Neural cell (in vitro differentiated cells): ENCODE data around the gene C14orf180.

ENCODE experiments used
- EZH2 ChIP-seq: fragments of 200-600, 300-800 bp; shearing (Covaris generic), sonication (generic); IDR thresholded peaks from 2 replicates; pipeline ENCODE4 v1.6.1; 2014; ENCODE audit warnings: antibody characterized with exemption, low read length, borderline replicate concordance, mild to moderate bottlenecking; ENCODE audit not compliant: insufficient read depth, poor library complexity, severe bottlenecking
- POLR2AphosphoS5 ChIP-seq: IDR thresholded peaks from 2 replicates; pipeline ENCODE4 v1.6.1; 2012
- RAD21 ChIP-seq: fragments of 450-650 bp; conservative IDR thresholded peaks from 2 replicates; pipeline ENCODE4 v1.6.1; 2014; ENCODE audit warnings: antibody characterized with exemption, mild to moderate bottlenecking, moderate library complexity
- TF ChIP-seq, protein P1 (sequence below): fragments of 450-650 bp; IDR thresholded peaks from 2 replicates; pipeline ENCODE4 v1.5.1; 2014; ENCODE audit warnings: antibody characterized with exemption, mild to moderate bottlenecking, moderate library complexity; ENCODE audit not compliant: poor library complexity, severe bottlenecking
- TF ChIP-seq, protein P2 (sequence below): IDR thresholded peaks from 2 replicates; pipeline ENCODE4 v1.6.1; 2012; ENCODE audit warnings: borderline replicate concordance

DNA sequence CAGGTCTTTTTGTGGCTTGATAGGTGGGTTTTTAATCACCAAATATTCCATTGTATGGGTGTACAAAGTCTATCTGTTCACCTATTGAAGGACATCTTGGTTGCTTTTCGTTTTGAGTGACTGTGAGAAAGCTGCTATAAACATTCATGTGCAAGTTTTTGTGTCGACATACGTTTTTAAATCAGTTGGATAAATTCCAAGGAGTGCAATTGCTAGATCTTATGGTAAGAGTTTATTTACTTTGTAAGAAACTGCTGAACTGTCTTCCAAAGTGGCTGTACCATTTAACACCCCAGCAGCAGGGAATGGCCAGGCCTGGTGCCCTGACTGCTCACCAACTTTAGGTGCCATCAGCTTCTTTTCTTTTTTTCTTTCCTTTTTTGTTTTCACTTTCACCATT lies 45.5 kb upstream of the C14orf180 start:
- TF ChIP-seq, protein P1, sequence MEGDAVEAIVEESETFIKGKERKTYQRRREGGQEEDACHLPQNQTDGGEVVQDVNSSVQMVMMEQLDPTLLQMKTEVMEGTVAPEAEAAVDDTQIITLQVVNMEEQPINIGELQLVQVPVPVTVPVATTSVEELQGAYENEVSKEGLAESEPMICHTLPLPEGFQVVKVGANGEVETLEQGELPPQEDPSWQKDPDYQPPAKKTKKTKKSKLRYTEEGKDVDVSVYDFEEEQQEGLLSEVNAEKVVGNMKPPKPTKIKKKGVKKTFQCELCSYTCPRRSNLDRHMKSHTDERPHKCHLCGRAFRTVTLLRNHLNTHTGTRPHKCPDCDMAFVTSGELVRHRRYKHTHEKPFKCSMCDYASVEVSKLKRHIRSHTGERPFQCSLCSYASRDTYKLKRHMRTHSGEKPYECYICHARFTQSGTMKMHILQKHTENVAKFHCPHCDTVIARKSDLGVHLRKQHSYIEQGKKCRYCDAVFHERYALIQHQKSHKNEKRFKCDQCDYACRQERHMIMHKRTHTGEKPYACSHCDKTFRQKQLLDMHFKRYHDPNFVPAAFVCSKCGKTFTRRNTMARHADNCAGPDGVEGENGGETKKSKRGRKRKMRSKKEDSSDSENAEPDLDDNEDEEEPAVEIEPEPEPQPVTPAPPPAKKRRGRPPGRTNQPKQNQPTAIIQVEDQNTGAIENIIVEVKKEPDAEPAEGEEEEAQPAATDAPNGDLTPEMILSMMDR = no peak
- TF ChIP-seq, protein P2, sequence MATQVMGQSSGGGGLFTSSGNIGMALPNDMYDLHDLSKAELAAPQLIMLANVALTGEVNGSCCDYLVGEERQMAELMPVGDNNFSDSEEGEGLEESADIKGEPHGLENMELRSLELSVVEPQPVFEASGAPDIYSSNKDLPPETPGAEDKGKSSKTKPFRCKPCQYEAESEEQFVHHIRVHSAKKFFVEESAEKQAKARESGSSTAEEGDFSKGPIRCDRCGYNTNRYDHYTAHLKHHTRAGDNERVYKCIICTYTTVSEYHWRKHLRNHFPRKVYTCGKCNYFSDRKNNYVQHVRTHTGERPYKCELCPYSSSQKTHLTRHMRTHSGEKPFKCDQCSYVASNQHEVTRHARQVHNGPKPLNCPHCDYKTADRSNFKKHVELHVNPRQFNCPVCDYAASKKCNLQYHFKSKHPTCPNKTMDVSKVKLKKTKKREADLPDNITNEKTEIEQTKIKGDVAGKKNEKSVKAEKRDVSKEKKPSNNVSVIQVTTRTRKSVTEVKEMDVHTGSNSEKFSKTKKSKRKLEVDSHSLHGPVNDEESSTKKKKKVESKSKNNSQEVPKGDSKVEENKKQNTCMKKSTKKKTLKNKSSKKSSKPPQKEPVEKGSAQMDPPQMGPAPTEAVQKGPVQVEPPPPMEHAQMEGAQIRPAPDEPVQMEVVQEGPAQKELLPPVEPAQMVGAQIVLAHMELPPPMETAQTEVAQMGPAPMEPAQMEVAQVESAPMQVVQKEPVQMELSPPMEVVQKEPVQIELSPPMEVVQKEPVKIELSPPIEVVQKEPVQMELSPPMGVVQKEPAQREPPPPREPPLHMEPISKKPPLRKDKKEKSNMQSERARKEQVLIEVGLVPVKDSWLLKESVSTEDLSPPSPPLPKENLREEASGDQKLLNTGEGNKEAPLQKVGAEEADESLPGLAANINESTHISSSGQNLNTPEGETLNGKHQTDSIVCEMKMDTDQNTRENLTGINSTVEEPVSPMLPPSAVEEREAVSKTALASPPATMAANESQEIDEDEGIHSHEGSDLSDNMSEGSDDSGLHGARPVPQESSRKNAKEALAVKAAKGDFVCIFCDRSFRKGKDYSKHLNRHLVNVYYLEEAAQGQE = no peak
- TF ChIP-seq POLR2AphosphoS5 = no peak
- no peak for TF ChIP-seq EZH2
- no peak for TF ChIP-seq RAD21
